CD4-positive, alpha-beta T cell treated with Interleukin-17A for 1 hour (primary cell): ENCODE data around the gene ZNF214.

Experiments used
- DNase-seq: peaks from one replicate; pipeline ENCODE4 v3.0.0-alpha.2; 2020

ZNF214 gene

GRCh38 chr11:7020183-7020917 is at the start of gene ZNF214, which contains the start of gene NLRP14:
Gene ZNF214, minus strand, starts transcription at chr11:7020346. Its CDS starts 17,511 bp downstream, at chr11:7002835.
Gene NLRP14, plus strand, starts transcription at chr11:7020479. Its CDS starts 18,108 bp downstream, at chr11:7038587.
- DNase-seq = no peak

GRCh38 chr11:7062534-7062933 is 42.4 kb upstream of the ZNF214 start:
- no peak for DNase-seq

GRCh38 chr11:7060868-7061267 is 40.7 kb upstream of the ZNF214 start:
- no peak for DNase-seq

DNA sequence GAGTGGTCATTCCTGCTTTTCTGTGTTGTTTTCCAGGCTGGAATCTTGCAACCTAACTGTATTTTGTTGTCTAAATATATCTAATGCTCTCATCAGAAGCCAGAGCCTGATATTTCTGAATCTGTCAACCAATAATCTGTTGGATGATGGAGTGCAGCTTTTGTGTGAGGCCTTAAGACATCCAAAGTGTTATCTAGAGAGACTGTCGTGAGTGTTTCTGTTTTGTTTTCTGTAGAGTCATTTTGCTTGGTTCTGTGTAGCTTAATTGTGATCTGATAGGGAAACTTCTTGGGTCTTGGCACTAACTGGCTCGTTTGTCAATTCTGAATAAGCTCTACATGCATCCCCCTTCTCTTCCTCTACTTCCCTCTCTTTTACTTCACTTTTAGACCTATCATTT is 37.5 kb upstream of the ZNF214 start:
- DNase-seq = no peak

- no peak for DNase-seq
These were observed 36.8 kb upstream of the ZNF214 start for GRCh38 chr11:7056828-7057513.

GRCh38 chr11:7050191-7050590 is 30.0 kb upstream of the ZNF214 start:
- DNase-seq = no peak

GRCh38 chr11:7046474-7047175 is 26.5 kb upstream of the ZNF214 start:
- no peak for DNase-seq

GRCh38 chr11:7034019-7034418 is 13.9 kb upstream of the ZNF214 start:
- DNase-seq = no peak

GRCh38 chr11:7032692-7033091 is 12.5 kb upstream of the ZNF214 start:
- no peak for DNase-seq

GRCh38 chr11:7031471-7031871 is 11.3 kb upstream of the ZNF214 start:
- DNase-seq = no peak

- no peak for DNase-seq
These were observed 10.7 kb upstream of the ZNF214 start for GRCh38 chr11:7030836-7031235.

DNA sequence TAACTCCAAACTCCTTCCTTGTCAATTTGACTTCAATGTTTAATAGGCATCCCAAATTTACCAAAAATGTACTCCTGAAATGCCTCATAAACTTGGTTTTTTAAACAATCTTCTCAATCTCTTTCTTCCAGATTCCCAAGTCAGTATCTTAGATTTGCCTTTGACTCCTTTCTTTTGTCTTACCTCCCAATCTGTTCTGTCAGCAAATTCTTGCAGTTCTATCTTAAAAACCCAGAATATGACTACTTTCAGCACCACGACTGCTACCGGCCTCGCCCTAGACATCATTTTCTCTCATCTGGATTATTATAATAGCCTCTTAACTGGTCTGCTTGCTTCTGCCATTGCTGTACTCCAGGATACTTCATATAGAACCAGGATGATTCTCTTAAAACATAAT is 8.0 kb upstream of the ZNF214 start:
- DNase-seq = no peak

- no peak for DNase-seq
These were observed 1.2 kb upstream of the ZNF214 start for GRCh38 chr11:7021318-7021717.

DNA sequence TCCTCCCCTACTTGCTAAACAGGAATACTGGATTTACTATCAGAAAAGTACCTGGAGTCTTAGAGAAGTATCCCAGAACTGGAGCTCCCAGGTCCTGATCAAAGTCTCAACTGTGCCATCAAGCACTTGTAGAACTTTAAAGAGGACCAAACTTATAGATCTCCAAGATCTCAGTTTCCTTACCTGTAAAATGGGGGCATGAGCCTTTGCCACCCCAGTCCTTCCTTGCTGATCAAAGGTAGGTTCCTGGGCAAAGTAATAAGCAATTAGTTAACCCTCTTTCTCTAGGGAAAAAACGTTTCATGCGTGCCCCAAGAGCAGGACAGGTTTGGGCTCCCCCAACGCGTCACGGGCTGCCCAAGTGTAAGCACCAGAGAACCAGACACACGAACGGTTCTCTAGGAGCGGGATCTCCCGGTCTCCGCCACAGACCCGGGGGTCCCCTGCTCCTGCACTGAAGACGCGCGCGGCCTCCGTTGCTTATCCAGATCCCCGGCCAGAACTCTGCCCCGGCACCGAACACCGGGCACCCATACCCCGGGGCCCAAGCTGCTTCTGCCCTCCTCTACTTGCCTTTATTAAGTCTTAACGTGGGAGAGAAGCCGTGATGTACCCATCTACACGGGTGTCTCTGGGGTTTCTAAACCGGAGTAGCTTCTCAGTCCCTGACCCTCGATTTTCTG is 505 bp downstream of the ZNF214 start:
- no peak for DNase-seq

DNA sequence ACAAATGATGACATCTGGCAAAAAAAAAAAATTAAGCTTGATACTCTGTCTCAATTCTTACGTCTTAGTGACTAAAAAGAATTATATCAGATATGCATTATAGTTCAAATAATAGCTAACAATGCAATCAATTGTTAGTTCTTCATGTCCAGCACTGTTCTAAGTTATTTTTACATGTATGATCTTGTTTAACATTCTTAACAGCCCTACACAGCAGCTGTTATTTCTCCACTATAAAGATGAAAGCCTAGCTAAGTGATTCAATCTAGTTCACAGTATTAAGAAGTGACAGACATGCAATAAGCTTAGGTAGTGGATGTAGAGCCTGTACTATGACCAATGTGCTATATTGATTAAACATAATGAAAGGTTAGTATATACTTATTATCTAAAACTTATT is 4.1 kb downstream of the ZNF214 start:
- no peak for DNase-seq

GRCh38 chr11:7014118-7014517 is 6.0 kb downstream of the ZNF214 start:
- DNase-seq = no peak

DNA sequence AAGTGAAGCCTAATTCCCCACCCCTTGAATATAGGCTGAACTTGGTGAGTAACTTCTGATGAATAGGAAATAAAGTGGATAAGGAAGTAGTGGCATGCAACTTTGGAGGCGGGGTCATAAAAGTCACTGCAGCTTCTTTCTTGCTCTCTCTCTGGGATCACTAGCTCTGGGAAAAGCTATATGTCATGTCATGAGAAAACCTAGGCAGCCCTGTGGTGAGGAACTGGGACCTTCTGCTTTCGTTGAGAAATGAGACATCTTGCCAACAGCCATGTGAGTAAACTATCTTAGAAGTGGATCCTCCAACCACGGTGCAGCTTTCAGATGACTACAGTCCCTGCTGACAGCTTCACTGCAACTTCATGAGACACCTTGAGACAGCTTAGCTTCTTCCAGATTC is 15.7 kb downstream of the ZNF214 start:
- no peak for DNase-seq

DNA sequence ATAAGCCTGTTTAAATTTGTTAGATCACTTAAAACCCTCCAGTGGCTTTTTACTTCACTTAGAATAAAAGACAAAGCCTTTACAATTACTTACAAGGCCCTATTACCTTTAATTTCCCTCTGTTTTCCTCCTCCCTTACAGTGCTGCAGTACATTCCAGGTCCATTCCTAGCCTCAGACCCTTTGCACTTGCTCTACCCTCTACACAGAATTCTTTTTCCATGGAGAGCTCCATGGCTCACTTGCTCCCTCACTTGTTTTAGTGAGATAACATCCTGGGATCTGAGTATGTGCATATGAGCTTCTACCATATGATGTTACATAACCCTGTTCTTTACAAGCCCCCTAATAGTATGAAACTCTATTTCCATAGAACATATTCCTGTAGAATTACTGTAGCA is 24.4 kb downstream of the ZNF214 start:
- no peak for DNase-seq

GRCh38 chr11:6992457-6993417 is 27.4 kb downstream of the ZNF214 start:
- no peak for DNase-seq

DNA sequence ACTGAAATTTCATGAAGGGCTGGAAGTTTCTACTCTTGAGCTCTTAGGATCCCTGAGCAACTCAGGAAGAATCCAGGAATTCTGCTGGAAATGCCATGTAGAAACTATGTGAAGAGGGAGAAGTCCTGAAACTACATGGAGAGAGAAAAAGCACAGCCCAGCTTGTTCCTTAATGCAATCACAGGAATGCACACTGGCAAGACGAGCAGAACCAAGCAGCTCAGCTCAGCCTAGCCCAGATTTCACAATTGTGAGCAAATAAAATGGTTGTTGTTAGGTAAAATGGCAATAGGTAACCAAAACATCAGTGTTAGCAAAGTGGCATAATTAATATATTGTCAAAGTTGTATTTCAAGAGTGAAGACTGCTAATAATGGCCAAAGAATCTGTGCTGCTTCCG is 28.1 kb downstream of the ZNF214 start:
- DNase-seq = no peak

- no peak for DNase-seq
These were observed 28.9 kb downstream of the ZNF214 start for GRCh38 chr11:6991227-6991626.

DNA sequence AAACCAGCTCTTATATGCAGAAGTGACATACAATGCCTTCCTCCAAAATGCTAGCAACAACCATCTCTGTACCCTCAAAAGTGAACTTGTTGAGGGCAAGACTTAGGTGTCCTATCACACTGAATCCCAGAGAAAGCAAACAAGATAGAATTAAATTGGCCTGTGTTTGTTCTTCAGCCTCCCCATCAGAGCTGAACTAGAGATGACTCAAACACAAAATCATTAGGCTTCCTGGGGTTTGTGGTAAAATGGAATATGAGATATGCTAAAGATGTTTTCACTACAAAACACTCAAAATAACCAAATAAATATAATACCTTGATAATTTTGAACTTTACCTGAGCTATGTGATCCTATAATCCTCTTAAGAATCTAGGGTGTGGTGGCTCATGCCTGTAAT is 31.6 kb downstream of the ZNF214 start:
- no peak for DNase-seq
